H9 (cell line): Measurements from ENCODE around the gene NDUFV3. TPM values are rescaled to one million over a fixed set of nuclear protein-coding genes. Genes with fewer than 3 reads are reported as not detected.
A peak's percentile ranks its signal among the peaks of the same experiment; 100 is the strongest.

Experiments
- DNase-seq: peaks from one replicate; pipeline ENCODE4 v3.0.0-alpha.2; 2017
- H2AFZ ChIP-seq: one replicate; pipeline ENCODE4 v1.6.1; 2013; ENCODE audit warnings: mild to moderate bottlenecking, low read length, control low read depth, moderate library complexity
- H2AK5ac ChIP-seq: 2 replicates; pipeline ENCODE4 v1.6.1; 2013; ENCODE audit warnings: low read length, control low read depth, mixed read lengths; ENCODE audit not compliant: insufficient read length
- H2BK120ac ChIP-seq: one replicate; pipeline ENCODE4 v1.6.1; 2013; ENCODE audit warnings: low read depth, mild to moderate bottlenecking, low read length, control low read depth, inconsistent platforms; ENCODE audit not compliant: poor library complexity, severe bottlenecking
- H2BK12ac ChIP-seq: 2 replicates; pipeline ENCODE4 v1.6.1; 2013; ENCODE audit warnings: low read length, control low read depth, mixed read lengths, low read depth; ENCODE audit not compliant: insufficient read length
- H2BK15ac ChIP-seq: 2 replicates; pipeline ENCODE4 v1.6.1; 2013; ENCODE audit warnings: low read depth, low read length, control low read depth
- H2BK20ac ChIP-seq: one replicate; pipeline ENCODE4 v1.6.1; 2013; ENCODE audit warnings: low read depth, mild to moderate bottlenecking, low read length, control low read depth, inconsistent platforms; ENCODE audit not compliant: poor library complexity, severe bottlenecking
- H2BK5ac ChIP-seq: 2 replicates; pipeline ENCODE4 v1.6.1; 2013; ENCODE audit warnings: low read length, control low read depth, mixed read lengths; ENCODE audit not compliant: insufficient read length
- H3K14ac ChIP-seq: 2 replicates; pipeline ENCODE4 v1.6.1; 2013; ENCODE audit warnings: low read length, control low read depth; ENCODE audit not compliant: insufficient read depth
- H3K18ac ChIP-seq: 2 replicates; pipeline ENCODE4 v1.6.1; 2013; ENCODE audit warnings: low read depth, mild to moderate bottlenecking, mixed read lengths, low read length, control low read depth; ENCODE audit not compliant: insufficient read length
- H3K23ac ChIP-seq: 2 replicates; pipeline ENCODE4 v1.6.1; 2013; ENCODE audit warnings: low read length, control low read depth, mixed read lengths, low read depth; ENCODE audit not compliant: insufficient read length
- H3K23me2 ChIP-seq: 2 replicates; pipeline ENCODE4 v1.6.1; 2013; ENCODE audit warnings: low read depth, mild to moderate bottlenecking, mixed read lengths, low read length, control low read depth; ENCODE audit not compliant: insufficient read length, poor library complexity, severe bottlenecking
- H3K27ac ChIP-seq: 2 replicates; pipeline ENCODE4 v1.5.1; 2013; ENCODE audit warnings: low read length, control low read depth, mixed read lengths, low read depth; ENCODE audit not compliant: insufficient read length
- H3K27me3 ChIP-seq: 2 replicates; pipeline ENCODE4 v1.6.1; 2013; ENCODE audit warnings: low read length, control low read depth, inconsistent platforms; ENCODE audit not compliant: insufficient read depth
- H3K4ac ChIP-seq: 2 replicates; pipeline ENCODE4 v1.6.1; 2013; ENCODE audit warnings: low read depth, mild to moderate bottlenecking, control low read depth, inconsistent platforms, low read length, moderate library complexity
- H3K4me1 ChIP-seq: 2 replicates; pipeline ENCODE4 v1.6.1; 2013; ENCODE audit warnings: low read length, control low read depth, inconsistent platforms; ENCODE audit not compliant: insufficient read depth
- H3K4me2 ChIP-seq: 2 replicates; pipeline ENCODE4 v1.6.1; 2013; ENCODE audit warnings: low read length, control low read depth, mixed read lengths; ENCODE audit not compliant: insufficient read length, insufficient read depth
- H3K56ac ChIP-seq: 2 replicates; pipeline ENCODE4 v1.6.1; 2013; ENCODE audit warnings: low read depth, mild to moderate bottlenecking, mixed read lengths, low read length, control low read depth; ENCODE audit not compliant: insufficient read length
- H3K79me1 ChIP-seq: 2 replicates; pipeline ENCODE4 v1.6.1; 2013; ENCODE audit warnings: low read depth, mild to moderate bottlenecking, moderate library complexity, low read length, control low read depth, inconsistent platforms; ENCODE audit not compliant: insufficient read depth, poor library complexity, severe bottlenecking
- H3K79me2 ChIP-seq: 2 replicates; pipeline ENCODE4 v1.6.1; 2013; ENCODE audit warnings: low read length, control low read depth, inconsistent platforms; ENCODE audit not compliant: insufficient read depth
- H3K9ac ChIP-seq: 2 replicates; pipeline ENCODE4 v1.6.1; 2013; ENCODE audit warnings: low read length, control low read depth, mixed read lengths; ENCODE audit not compliant: insufficient read length; ENCODE audit errors: extremely low read depth
- H3K9me3 ChIP-seq: one replicate; pipeline ENCODE4 v1.6.1; 2013; ENCODE audit warnings: low read depth, low read length, inconsistent platforms; ENCODE audit not compliant: control insufficient read depth
- H3T11ph ChIP-seq: one replicate; pipeline ENCODE4 v1.6.1; 2013; ENCODE audit warnings: mild to moderate bottlenecking, low read length, control low read depth, inconsistent platforms
- H4K20me1 ChIP-seq: one replicate; pipeline ENCODE4 v1.6.1; 2013; ENCODE audit not compliant: control insufficient read depth, insufficient read length, insufficient read depth
- H4K5ac ChIP-seq: 2 replicates; pipeline ENCODE4 v1.6.1; 2013; ENCODE audit warnings: low read depth, mild to moderate bottlenecking, mixed read lengths, low read length, control low read depth; ENCODE audit not compliant: insufficient read length
- H4K8ac ChIP-seq: replicated peaks from 2 replicates; pipeline ENCODE4 v1.6.1; 2013; ENCODE audit warnings: low read length, control low read depth, mixed read lengths, low read depth; ENCODE audit not compliant: insufficient read length
- H4K91ac ChIP-seq: 2 replicates; pipeline ENCODE4 v1.6.1; 2013; ENCODE audit warnings: low read depth, mild to moderate bottlenecking, moderate library complexity, mixed read lengths, low read length, control low read depth; ENCODE audit not compliant: insufficient read length
- H3K27ac Mint-ChIP-seq, 3 experiments: 2 replicates in 2 of 3; 3 replicates in 1 of 3; pipeline ENCODE4 v1.8.0; 2020 to 2021; ENCODE audit warnings: mixed read lengths in 3 of 3, mild to moderate bottlenecking in 1 of 3, moderate library complexity in 1 of 3
- H3K27me3 Mint-ChIP-seq: 2 replicates; pipeline ENCODE4 v1.8.0; 2021; ENCODE audit warnings: low read depth, mild to moderate bottlenecking, moderate library complexity, mixed read lengths
- H3K36me3 Mint-ChIP-seq, 3 experiments: 2 replicates in 2 of 3; 3 replicates in 1 of 3; pipeline ENCODE4 v1.8.0; 2020 to 2021; ENCODE audit warnings: low read depth in 3 of 3, mixed read lengths in 3 of 3; ENCODE audit not compliant: insufficient read depth in 1 of 3
- H3K4me1 Mint-ChIP-seq, 2 experiments: 2 replicates each; pipeline ENCODE4 v1.8.0; 2020; ENCODE audit warnings: mixed read lengths in 2 of 2
- H3K4me3 Mint-ChIP-seq, 2 experiments: 2 replicates in 1 of 2; 3 replicates in 1 of 2; pipeline ENCODE4 v1.8.0; 2020 to 2021; ENCODE audit warnings: mild to moderate bottlenecking in 2 of 2, mixed read lengths in 2 of 2, moderate library complexity in 1 of 2
- H3K9me3 Mint-ChIP-seq, 2 experiments: 2 replicates in 1 of 2; 3 replicates in 1 of 2; pipeline ENCODE4 v1.8.0; 2020; ENCODE audit warnings: mild to moderate bottlenecking in 2 of 2, mixed read lengths in 2 of 2, moderate library complexity in 1 of 2
- WGBS: extraction: QIAGEN DNeasy Blood & Tissue Kit; methylation state at CpG from one replicate; pipeline ENCODE4 v1.1.7; 2013; ENCODE audit warnings: missing lambda C conversion rate, low lambda C conversion rate, mixed read lengths; ENCODE audit not compliant: insufficient read length; ENCODE audit errors: extremely low coverage; 5-methylcytosine and 5-hydroxymethylcytosine counted together
- total RNA-seq: library from RNA; stranded (reverse); gene quantifications from 2 replicates; pipeline ENCODE4 v1.2.1, GENCODE V29; 2021
- TF ChIP-seq, protein P1 (sequence below): fragments of 200-600 bp; sonication (generic); conservative IDR thresholded peaks from 3 replicates; pipeline ENCODE4 v1.8.0; 2021; ENCODE audit warnings: antibody characterized with exemption, mild to moderate bottlenecking

NDUFV3 gene
- total RNA-seq, 1 experiment from 2014 or later: 35.6 TPM

GRCh38 chr21:42937960-42938605, 45.0 kb downstream of the NDUFV3 start:
- no CpG with 5 or more reads among the region's 21 CpGs for WGBS
- Histone ChIP-seq H3K4me1 (no peaks in the 10 kb centered on the region; the same call in 1 of the 2 replicates), H2BK15ac (no peak overlapping the region), H3K23ac (no peak overlapping the region), H2BK5ac (no peak overlapping the region), H2AK5ac (no peak overlapping the region), H3K79me1 (no peaks in the 10 kb centered on the region), H2BK120ac (no peak overlapping the region), H3K23me2 (no peaks in the 10 kb centered on the region), H3K9me3 (no peaks in the 10 kb centered on the region), H4K20me1 (no peaks in the 10 kb centered on the region), H2BK20ac (no peak overlapping the region), H3K4ac (no peak overlapping the region), H3K56ac (no peak overlapping the region), H3K9ac (no peak overlapping the region), H2BK12ac (no peak overlapping the region), H3K27ac (peak overlapping the region; percentile 61), H3K14ac (no peak overlapping the region), H4K91ac (no peak overlapping the region), H3T11ph (no peak overlapping the region), H4K5ac (no peak overlapping the region), H3K4me2 (no peak overlapping the region), H4K8ac (no peak overlapping the region), H2AFZ (no peak overlapping the region), H3K79me2 (no peaks in the 10 kb centered on the region), H3K27me3 (no peaks in the 10 kb centered on the region), H3K18ac (no peak overlapping the region)
- DNase-seq: no peak
- TF ChIP-seq, protein P1, sequence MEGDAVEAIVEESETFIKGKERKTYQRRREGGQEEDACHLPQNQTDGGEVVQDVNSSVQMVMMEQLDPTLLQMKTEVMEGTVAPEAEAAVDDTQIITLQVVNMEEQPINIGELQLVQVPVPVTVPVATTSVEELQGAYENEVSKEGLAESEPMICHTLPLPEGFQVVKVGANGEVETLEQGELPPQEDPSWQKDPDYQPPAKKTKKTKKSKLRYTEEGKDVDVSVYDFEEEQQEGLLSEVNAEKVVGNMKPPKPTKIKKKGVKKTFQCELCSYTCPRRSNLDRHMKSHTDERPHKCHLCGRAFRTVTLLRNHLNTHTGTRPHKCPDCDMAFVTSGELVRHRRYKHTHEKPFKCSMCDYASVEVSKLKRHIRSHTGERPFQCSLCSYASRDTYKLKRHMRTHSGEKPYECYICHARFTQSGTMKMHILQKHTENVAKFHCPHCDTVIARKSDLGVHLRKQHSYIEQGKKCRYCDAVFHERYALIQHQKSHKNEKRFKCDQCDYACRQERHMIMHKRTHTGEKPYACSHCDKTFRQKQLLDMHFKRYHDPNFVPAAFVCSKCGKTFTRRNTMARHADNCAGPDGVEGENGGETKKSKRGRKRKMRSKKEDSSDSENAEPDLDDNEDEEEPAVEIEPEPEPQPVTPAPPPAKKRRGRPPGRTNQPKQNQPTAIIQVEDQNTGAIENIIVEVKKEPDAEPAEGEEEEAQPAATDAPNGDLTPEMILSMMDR: no peak
- peak overlapping the region; percentile 99 to 100 (median 99) for H3K27ac Mint-ChIP-seq
- peaks cover 56 to 71% of the 10 kb centered on the region in 2 experiments for H3K4me1 Mint-ChIP-seq
- peak overlapping the region in 1 of 2 experiments; percentile 68; a peak in 3 of 5 replicates for H3K4me3 Mint-ChIP-seq
- peaks cover 0 to 6% of the 10 kb centered on the region in 2 experiments; a peak in 2 of 5 replicates for H3K9me3 Mint-ChIP-seq
- H3K27me3 Mint-ChIP-seq: no peaks in the 10 kb centered on the region
- H3K36me3 Mint-ChIP-seq: peaks cover 3 to 13% (median 10%) of the 10 kb centered on the region in 3 experiments; a peak in 4 of 7 replicates
